ENCODE data around the gene TMEM150B.

GRCh38 chr19:55362174-55362989 is 37.2 kb upstream of the TMEM150B start:
- TF ChIP-seq, protein P1, sequence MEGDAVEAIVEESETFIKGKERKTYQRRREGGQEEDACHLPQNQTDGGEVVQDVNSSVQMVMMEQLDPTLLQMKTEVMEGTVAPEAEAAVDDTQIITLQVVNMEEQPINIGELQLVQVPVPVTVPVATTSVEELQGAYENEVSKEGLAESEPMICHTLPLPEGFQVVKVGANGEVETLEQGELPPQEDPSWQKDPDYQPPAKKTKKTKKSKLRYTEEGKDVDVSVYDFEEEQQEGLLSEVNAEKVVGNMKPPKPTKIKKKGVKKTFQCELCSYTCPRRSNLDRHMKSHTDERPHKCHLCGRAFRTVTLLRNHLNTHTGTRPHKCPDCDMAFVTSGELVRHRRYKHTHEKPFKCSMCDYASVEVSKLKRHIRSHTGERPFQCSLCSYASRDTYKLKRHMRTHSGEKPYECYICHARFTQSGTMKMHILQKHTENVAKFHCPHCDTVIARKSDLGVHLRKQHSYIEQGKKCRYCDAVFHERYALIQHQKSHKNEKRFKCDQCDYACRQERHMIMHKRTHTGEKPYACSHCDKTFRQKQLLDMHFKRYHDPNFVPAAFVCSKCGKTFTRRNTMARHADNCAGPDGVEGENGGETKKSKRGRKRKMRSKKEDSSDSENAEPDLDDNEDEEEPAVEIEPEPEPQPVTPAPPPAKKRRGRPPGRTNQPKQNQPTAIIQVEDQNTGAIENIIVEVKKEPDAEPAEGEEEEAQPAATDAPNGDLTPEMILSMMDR (IDR thresholded peaks at IDR 0.05 in 2 of 3, conservative IDR thresholded peaks at IDR 0.05 in 1 of 3; ENCODE audit: borderline replicate concordance in 1 of 3, insufficient read depth in 1 of 3, low read depth in 2 of 3, low read length in 2 of 3): no peak
- no peak for TF ChIP-seq POLR2AphosphoS5 (IDR thresholded peaks at IDR 0.05; ENCODE audit: low read depth, low read length)

All from HCT116 (cell line).